A549 treated with Mapracorat at 1 μM for 4 hours (cell line): ENCODE measurements around the gene CIZ1. TPM values are rescaled to one million over a fixed set of nuclear protein-coding genes. Genes with fewer than 3 reads are reported as not detected.

Source experiments
- total RNA-seq: library from RNA; stranded (reverse); fragments of 200-300 nt; extraction: Qiagen RNA extraction; gene quantifications from 5 replicates; pipeline ENCODE4 v1.2.3, GENCODE V29; 2022

Gene CIZ1
- 67.7 to 95.1 TPM (median 82.4 TPM) in 5 replicates for total RNA-seq

DNA sequence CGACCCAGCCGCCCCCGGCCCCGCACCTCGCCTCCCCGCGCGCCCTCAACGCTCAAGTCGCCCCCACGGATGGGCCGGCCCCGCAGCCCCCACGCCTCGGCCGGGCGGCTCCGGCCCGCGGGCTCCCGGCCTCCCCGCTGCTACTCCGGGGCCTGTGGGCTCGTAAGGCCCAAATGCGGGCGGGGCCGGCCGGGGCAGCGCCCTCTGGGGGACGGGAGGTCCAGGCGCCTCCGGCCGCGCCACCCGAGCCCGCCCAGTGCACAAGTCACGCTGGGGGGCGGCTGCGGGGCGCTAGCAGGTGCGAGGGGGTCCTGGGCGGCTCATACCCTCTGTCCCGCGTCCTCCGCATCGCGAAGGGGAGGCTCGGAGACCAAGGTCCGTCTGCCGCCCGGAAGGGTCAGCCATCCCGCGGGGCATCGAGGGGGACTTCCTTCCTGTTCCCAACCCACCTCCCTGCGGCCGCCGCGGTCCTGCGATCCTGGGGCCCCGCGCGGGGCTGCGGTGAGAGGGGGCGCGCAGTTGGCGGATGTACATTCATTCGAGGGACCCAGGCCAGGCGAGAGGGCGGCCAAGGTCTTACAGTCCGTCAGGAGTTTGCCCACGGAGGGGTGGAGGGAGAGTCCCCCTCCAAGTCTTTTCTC is at the start of gene CIZ1:
CIZ1 (minus strand) TSS at position 167 of the 641 bp plus-strand sequence. CDS start 715 bp downstream, outside the sequence.

DNA sequence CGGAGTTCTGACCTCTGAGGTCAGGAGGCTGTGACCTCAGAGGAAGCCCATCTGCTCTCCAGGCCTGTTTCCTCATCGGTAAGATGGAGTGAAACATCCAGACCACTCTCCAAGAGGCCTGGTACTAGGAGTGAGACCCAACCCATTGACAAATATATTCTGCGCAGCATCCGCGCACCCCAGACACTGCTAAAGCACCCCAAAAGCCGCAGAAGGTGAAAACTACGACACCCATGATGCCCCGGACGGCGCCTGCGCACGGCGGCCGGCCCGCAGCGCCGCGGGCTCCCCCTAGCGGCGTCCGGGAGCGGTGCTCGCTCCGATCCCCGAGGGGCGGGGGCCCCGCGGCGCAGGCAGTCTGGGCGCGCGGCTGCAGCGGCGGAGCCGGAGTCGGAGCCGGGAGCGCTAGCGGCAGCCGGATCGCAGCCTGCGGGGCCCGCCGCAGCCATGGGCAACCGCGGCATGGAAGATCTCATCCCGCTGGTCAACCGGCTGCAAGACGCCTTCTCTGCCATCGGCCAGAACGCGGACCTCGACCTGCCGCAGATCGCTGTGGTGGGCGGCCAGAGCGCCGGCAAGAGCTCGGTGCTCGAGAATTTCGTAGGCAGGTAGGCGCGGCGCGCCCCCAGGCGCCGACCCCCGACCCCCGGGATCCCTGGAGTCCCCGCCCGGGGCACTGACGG is 11.8 kb upstream of the CIZ1 start, which contains the start of gene DNM1:
DNM1 (plus strand) TSS at position 356 of the 683 bp plus-strand sequence; CDS start at position 448, 92 bp downstream.

GRCh38 chr9:128159784-128160602 is 31.4 kb downstream of the CIZ1 start, which contains the start of gene BBLN:
Gene BBLN, plus strand, starts transcription at chr9:128160265. Its CDS starts 143 bp downstream, at chr9:128160408.

GRCh38 chr9:128149001-128149701 is 42.2 kb downstream of the CIZ1 start, which contains the start of gene LCN2:
Gene LCN2, plus strand, starts transcription at chr9:128149453. Its CDS starts 73 bp downstream, at chr9:128149526.

GRCh38 chr9:128127568-128127989 is 63.8 kb downstream of the CIZ1 start, which contains the start of gene PTGES2:
Gene PTGES2, minus strand, starts transcription at chr9:128127729. Its CDS starts 12 bp downstream, at chr9:128127717.

Other genes starting within 250 kb of the CIZ1 start
- 43.3 to 63.4 TPM (median 52.2 TPM) in 5 replicates for gene EEIG1, start 210.6 kb downstream of the CIZ1 start, total RNA-seq
- gene NAIF1, start 124.3 kb downstream of the CIZ1 start, total RNA-seq, result 4.9 to 8.3 TPM (median 6.4 TPM) in 5 replicates
- gene SLC25A25, start 123.3 kb downstream of the CIZ1 start, total RNA-seq, result 7.5 to 9.5 TPM (median 9.1 TPM) in 5 replicates
- gene PTGES2, start 63.8 kb downstream of the CIZ1 start, total RNA-seq, result 71.6 to 105 TPM (median 99.3 TPM) in 5 replicates
- 2.7 to 5.2 TPM (median 4.3 TPM) in 5 replicates for gene LCN2, start 42.1 kb downstream of the CIZ1 start, total RNA-seq
- gene BBLN, start 31.3 kb downstream of the CIZ1 start, total RNA-seq, result 43.1 to 66.3 TPM (median 62.6 TPM) in 5 replicates
- 77.9 to 94.3 TPM (median 86.7 TPM) in 5 replicates for gene DNM1, start 11.8 kb upstream of the CIZ1 start, total RNA-seq
- gene GOLGA2, start 84.4 kb upstream of the CIZ1 start, total RNA-seq, result 38.8 to 52.8 TPM (median 45.6 TPM) in 5 replicates
- 38.9 to 45.9 TPM (median 42.0 TPM) in 5 replicates for gene SWI5, start 84.7 kb upstream of the CIZ1 start, total RNA-seq
- 42.8 to 49.8 TPM (median 46.5 TPM) in 5 replicates for gene TRUB2, start 130.9 kb upstream of the CIZ1 start, total RNA-seq
- gene COQ4, start 131.3 kb upstream of the CIZ1 start, total RNA-seq, result 52.3 to 65.2 TPM (median 57.5 TPM) in 5 replicates
- gene SLC27A4, start 149.0 kb upstream of the CIZ1 start, total RNA-seq, result 35.9 to 47.8 TPM (median 45.7 TPM) in 5 replicates
- gene URM1, start 179.8 kb upstream of the CIZ1 start, total RNA-seq, result 64.2 to 87.6 TPM (median 81.7 TPM) in 5 replicates
- gene CERCAM, start 229.3 kb upstream of the CIZ1 start, total RNA-seq, result 34.2 to 38.7 TPM (median 35.6 TPM) in 5 replicates